ENCODE measurements around the gene KRT79. TPM values are rescaled to one million over a fixed set of nuclear protein-coding genes. Genes with fewer than 3 reads are reported as not detected.

Gene KRT79
- total and polyA plus RNA-seq, 8 donors = 0.32 to 0.58 TPM; not detected in 6

GRCh38 chr12:52807544-52808470, 26.3 kb downstream of the KRT79 start:
- intact Hi-C loops (cut with DNase I) = no loop called here
- Histone ChIP-seq H3K36me3 (no peaks in the 10 kb centered on the region), H3K27me3 (peaks cover 6 to 76% of the 10 kb centered on the region in 2 donors), H3K9me3 (no peaks in the 10 kb centered on the region), H3K4me1 (no peaks in the 10 kb centered on the region), H3K4me3 (no peak overlapping the region), H3K27ac (no peak overlapping the region)
- DNase-seq (no peak), ATAC-seq (no peak)
- no peak for TF ChIP-seq CTCF (IDR thresholded peaks at IDR 0.05)

DNA sequence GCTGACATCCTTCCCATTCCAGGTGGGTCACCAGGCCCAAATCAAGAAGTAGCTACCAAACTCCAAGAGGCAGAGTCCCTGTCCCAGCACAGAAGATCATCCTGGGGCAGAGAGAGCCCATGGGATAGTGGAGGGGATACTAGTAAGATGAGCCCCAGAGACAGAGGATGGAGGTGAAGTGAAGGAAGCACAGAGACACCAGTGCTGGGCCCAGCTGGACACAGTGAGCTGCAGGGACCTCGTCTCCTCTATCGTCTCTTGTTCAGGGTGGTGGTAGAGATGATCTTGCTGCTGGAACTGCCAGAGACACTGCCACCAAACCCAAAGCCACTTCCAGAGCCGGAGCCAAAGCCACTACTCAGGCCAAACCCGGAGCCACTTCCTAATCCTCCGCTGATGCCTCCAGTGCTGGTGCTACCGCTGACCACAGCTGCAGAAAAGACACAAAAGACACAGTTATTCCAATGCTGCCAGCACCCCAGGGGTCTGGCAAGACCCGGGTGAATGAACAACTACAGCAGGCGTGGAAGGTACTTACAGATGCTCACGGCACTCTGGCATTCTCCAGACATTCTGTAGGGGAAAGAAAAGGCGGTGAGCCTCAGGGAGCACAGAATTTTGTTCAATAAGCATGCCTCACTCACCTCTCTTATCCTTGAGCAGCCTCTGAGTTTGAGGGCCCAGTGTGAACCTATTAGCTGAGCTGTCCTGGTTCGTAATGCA, 27.1 kb downstream of the KRT79 start:
- no peaks in the 10 kb centered on the region for H3K36me3 ChIP-seq
- peaks cover 6 to 68% of the 10 kb centered on the region in 2 donors for H3K27me3 ChIP-seq
- intact Hi-C loops (cut with DNase I) = no loop called here
- ATAC-seq (no peak), DNase-seq (no peak)
- no peaks in the 10 kb centered on the region for H3K9me3 ChIP-seq
- no peak overlapping the region for H3K4me3 ChIP-seq
- H3K4me1 ChIP-seq = no peaks in the 10 kb centered on the region
- TF ChIP-seq CTCF (IDR thresholded peaks at IDR 0.05) = no peak
- H3K27ac ChIP-seq = no peak overlapping the region

DNA sequence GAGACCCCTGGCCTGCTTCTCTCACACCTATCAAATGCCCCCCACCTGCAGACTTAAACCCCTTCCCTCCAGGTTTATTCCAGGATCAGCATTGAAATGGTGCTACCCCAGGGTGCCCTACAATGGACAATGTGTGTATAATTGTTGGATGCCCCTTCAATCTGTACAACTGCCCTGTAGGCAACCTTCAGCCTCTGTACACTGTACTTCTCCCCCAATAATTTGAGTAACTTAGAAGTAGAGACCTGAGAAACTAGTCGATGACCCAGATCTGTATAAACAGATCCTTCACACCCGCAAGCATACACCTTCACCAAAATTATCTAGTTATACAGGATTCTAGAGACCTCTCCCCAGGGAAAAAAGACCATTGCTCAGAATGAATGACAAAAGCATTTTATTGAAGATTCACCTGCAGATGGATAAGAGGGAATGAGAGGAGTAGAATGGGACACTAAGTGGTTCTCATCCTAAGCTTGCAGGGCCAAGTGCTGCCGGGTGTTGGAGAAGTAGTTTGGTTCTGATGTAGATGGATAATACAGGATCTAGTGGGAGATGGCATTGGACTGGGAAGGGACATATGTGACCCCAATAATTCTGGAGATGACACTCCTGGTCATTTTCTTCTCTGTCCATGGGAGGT, 27.8 kb downstream of the KRT79 start:
- DNase-seq = no peak
- intact Hi-C loops (cut with DNase I) = no loop called here
- TF ChIP-seq CTCF (IDR thresholded peaks at IDR 0.05) = no peak
- Histone ChIP-seq H3K27me3 (peaks cover 0 to 61% of the 10 kb centered on the region in 2 donors), H3K36me3 (no peaks in the 10 kb centered on the region), H3K4me3 (no peak overlapping the region), H3K4me1 (peaks cover 0 to 2% of the 10 kb centered on the region in 2 donors), H3K27ac (no peak overlapping the region), H3K9me3 (no peaks in the 10 kb centered on the region)
- no peak for ATAC-seq

GRCh38 chr12:52805739-52806138, 28.4 kb downstream of the KRT79 start:
- Histone ChIP-seq H3K4me1 (peaks cover 0 to 5% of the 10 kb centered on the region in 2 donors), H3K36me3 (no peaks in the 10 kb centered on the region), H3K27ac (no peak overlapping the region), H3K27me3 (peaks cover 0 to 56% of the 10 kb centered on the region in 2 donors), H3K4me3 (no peak overlapping the region), H3K9me3 (no peaks in the 10 kb centered on the region)
- intact Hi-C loops (cut with DNase I) = no loop called here
- no peak for TF ChIP-seq CTCF (IDR thresholded peaks at IDR 0.05)
- ATAC-seq (no peak), DNase-seq (no peak)

DNA sequence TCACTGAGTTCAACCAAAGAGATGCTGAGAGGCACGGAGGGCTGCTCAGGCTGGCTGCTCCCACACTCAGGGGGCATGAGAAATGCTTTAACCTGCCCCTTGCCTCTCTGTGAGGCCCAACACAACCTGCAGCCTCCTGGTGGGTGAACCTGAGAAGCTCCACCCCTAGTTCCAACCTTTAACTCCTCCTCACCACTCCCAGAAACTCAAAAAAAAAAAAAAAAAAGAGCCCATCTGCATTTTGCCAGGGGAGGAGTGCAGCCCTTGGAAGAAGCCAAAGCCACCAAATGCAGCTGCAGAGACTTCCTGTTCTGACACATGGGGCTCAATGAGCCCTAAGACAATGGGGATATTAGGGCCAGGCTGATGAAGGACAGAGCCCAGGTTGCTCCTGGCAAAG, 29.1 kb downstream of the KRT79 start:
- intact Hi-C loops (cut with DNase I) = no loop called here
- Histone ChIP-seq H3K27me3 (peaks cover 0 to 48% of the 10 kb centered on the region in 2 donors), H3K4me3 (no peak overlapping the region), H3K4me1 (peaks cover 5 to 6% of the 10 kb centered on the region in 2 donors), H3K9me3 (no peaks in the 10 kb centered on the region), H3K36me3 (no peaks in the 10 kb centered on the region), H3K27ac (no peak overlapping the region)
- no peak for TF ChIP-seq CTCF (IDR thresholded peaks at IDR 0.05)
- DNase-seq (no peak), ATAC-seq (no peak)
